H1 (cell line): ENCODE measurements around the gene CRABP2. TPM values are rescaled to one million over a fixed set of nuclear protein-coding genes. Genes with fewer than 3 reads are reported as not detected.

Experiments
- BACH1 ChIP-seq: IDR thresholded peaks from 2 replicates; pipeline ENCODE4 v1.6.1; 2012; ENCODE audit warnings: low read length, improper control_type of control experiment
- CHD1 ChIP-seq: IDR thresholded peaks from 2 replicates; pipeline ENCODE4 v1.6.1; 2012; ENCODE audit warnings: low read depth, low read length, improper control_type of control experiment
- CTBP2 ChIP-seq: IDR thresholded peaks from 2 replicates; pipeline ENCODE4 v1.7.0; 2011; ENCODE audit warnings: borderline replicate concordance, mild to moderate bottlenecking, moderate library complexity, mixed read lengths, low read length; ENCODE audit not compliant: insufficient read depth, insufficient read length
- E2F6 ChIP-seq: IDR thresholded peaks from 2 replicates; pipeline ENCODE4 v1.6.1; 2012; ENCODE audit warnings: inconsistent platforms
- FOSL1 ChIP-seq: IDR thresholded peaks from 2 replicates; pipeline ENCODE4 v1.6.1; 2011; ENCODE audit warnings: mild to moderate bottlenecking, low read depth, low read length, moderate library complexity; ENCODE audit not compliant: insufficient read depth
- GTF2F1 ChIP-seq: IDR thresholded peaks from 2 replicates; pipeline ENCODE4 v1.6.1; 2012; ENCODE audit warnings: low read depth, low read length, improper control_type of control experiment, borderline replicate concordance
- HDAC6 ChIP-seq: IDR thresholded peaks from one replicate; pipeline ENCODE4 v1.7.1; 2012; ENCODE audit warnings: low read depth, mild to moderate bottlenecking, inconsistent platforms, low read length, moderate library complexity
- JUND ChIP-seq: IDR thresholded peaks from 2 replicates; pipeline ENCODE4 v1.6.1; 2011; ENCODE audit warnings: mild to moderate bottlenecking, improper control_type of control experiment, low read length
- KDM1A ChIP-seq: fragments of 200-600, 300-600 bp; sonication (generic); IDR thresholded peaks from 2 replicates; pipeline ENCODE4 v1.7.1; 2016; ENCODE audit warnings: mild to moderate bottlenecking, low read length, borderline replicate concordance
- POU5F1 ChIP-seq: IDR thresholded peaks from 2 replicates; pipeline ENCODE4 v1.6.1; 2011; ENCODE audit warnings: low read depth, mild to moderate bottlenecking, low read length, moderate library complexity
- RFX5 ChIP-seq: IDR thresholded peaks from 2 replicates; pipeline ENCODE4 v1.6.1; 2011; ENCODE audit warnings: low read depth, low read length, improper control_type of control experiment, borderline replicate concordance
- polyA plus RNA-seq, 7 experiments: library from polyadenylated mRNA; depleted of rRNA in 3 of 7; stranded (reverse) in 5 of 7; unstranded in 2 of 7; fragments of >200 nt in 5 of 7; fragments of 200-250 nt in 2 of 7; gene quantifications; 1 replicate in 5 of 7; 2 replicates in 1 of 7; 4 replicates in 1 of 7; pipeline versions ENCODE4 v1.2.1 to v1.2.3, GENCODE V29; 2011 to 2013; ENCODE audit warnings: missing spikeins in 2 of 7, mixed read lengths in 2 of 7
- total RNA-seq: library from RNA; stranded (reverse); fragmentation: NEBNext Ultra II Directional; extraction: Animal tissue kit (Norgen Biotek cat#: 25700); gene quantifications from 2 replicates; pipeline ENCODE4 v1.2.1, GENCODE V29; 2021
- TF ChIP-seq, protein P1 (sequence below): IDR thresholded peaks from 2 replicates; pipeline ENCODE4 v1.6.1; 2012; ENCODE audit warnings: low read length, inconsistent platforms

CRABP2 gene
- total and polyA plus RNA-seq, 2 of the 8 experiments (the other 6 are each of a cell fraction or from before 2014, with no cell fraction given), result 69.2 to 119 TPM

DNA sequence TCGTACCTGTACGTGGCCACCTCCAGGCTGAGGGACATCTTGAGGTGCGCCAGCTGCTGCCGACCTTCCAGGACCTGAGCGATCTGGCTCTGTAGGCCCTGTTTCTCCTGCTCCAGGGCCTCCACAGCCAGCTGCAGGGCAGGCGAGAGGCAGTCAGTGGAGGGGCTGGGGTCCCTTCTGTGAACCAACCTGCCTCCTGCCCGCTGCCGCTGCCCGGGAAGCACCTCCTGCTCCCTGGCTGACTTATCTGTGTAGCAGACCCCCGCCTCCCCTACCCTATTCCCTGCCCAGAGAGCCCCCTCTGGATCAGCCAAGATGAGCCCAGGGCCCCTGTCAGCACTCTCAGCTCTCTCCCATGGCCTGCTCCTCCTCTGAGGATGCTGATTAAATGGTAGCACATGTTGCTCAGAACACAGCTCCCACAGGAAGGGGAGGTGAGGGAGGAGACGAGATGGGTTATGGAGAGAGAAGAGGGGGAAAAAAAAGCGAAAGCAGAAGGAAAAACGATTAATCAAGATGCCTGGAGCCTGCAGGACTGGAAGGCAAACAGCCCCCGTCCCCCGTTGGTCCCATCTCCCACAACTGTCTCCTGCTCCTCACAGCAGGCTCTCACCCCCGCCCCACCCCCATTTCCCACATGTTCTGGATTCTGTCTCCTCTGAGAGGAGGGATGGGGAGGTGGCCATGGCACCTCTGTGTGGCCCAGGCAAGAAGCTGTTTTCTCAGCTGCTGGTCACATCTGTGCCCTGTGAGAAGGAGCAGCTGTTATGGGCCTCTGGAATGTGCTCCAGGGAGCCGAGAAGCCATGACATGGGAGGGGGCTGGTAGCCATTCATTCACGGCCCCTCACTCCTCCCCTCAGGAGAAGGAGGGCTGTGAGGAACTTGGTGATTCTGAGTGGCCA lies 29.9 kb downstream of the CRABP2 start (continued):
- TF ChIP-seq, protein P1, sequence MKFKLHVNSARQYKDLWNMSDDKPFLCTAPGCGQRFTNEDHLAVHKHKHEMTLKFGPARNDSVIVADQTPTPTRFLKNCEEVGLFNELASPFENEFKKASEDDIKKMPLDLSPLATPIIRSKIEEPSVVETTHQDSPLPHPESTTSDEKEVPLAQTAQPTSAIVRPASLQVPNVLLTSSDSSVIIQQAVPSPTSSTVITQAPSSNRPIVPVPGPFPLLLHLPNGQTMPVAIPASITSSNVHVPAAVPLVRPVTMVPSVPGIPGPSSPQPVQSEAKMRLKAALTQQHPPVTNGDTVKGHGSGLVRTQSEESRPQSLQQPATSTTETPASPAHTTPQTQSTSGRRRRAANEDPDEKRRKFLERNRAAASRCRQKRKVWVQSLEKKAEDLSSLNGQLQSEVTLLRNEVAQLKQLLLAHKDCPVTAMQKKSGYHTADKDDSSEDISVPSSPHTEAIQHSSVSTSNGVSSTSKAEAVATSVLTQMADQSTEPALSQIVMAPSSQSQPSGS, result no peak
- TF ChIP-seq KDM1A (no peak), HDAC6 (no peak), RFX5 (no peak), BACH1 (no peak), E2F6 (peak; percentile 8; the same call in 1 of the 2 replicates), POU5F1 (no peak), CHD1 (no peak), JUND (no peak), GTF2F1 (no peak), FOSL1 (no peak), CTBP2 (no peak)
